Activated B cell treated with CpG ODN at 0.5 μM for 24 hours (primary cell): ENCODE results near the gene APOL6. TPM values are rescaled to one million over a fixed set of nuclear protein-coding genes. Genes with fewer than 3 reads are reported as not detected.
A peak's percentile ranks its signal among the peaks of the same experiment; 100 is the strongest.

Experiments used
- ATAC-seq: fragments of 200-7000 bp; cut with Tn5 transposase; one replicate; pipeline ENCODE4 v1.10.0; 2021; ENCODE audit warnings: low read depth, mild to moderate bottlenecking, moderate library complexity
- CTCF ChIA-PET: fragments of 350-600 bp; sonication (Branson Sonifier 250); formaldehyde crosslinking; loops from one replicate; lab custom pipeline; 2021; ENCODE audit warnings: antibody characterized with exemption; lab: Charles Lee
- POLR2A ChIA-PET: fragments of 350-600 bp; sonication (Branson Sonifier 250); formaldehyde crosslinking; loops from one replicate; lab custom pipeline; 2021; ENCODE audit warnings: antibody characterized with exemption; lab: Charles Lee
- DNase-seq: peaks from one replicate; pipeline ENCODE4 v3.0.0; 2022
- H3K27ac Mint-ChIP-seq: one replicate; pipeline ENCODE4 v1.8.0; 2020; ENCODE audit warnings: mixed read lengths
- H3K27me3 Mint-ChIP-seq: one replicate; pipeline ENCODE4 v1.8.0; 2021; ENCODE audit warnings: mixed read lengths
- H3K36me3 Mint-ChIP-seq: one replicate; pipeline ENCODE4 v1.8.0; 2021; ENCODE audit warnings: low read depth, mixed read lengths
- H3K4me1 Mint-ChIP-seq: one replicate; pipeline ENCODE4 v1.8.0; 2021; ENCODE audit warnings: mixed read lengths
- H3K4me3 Mint-ChIP-seq: one replicate; pipeline ENCODE4 v1.8.0; 2020; ENCODE audit warnings: mild to moderate bottlenecking, mixed read lengths
- H3K9me3 Mint-ChIP-seq: one replicate; pipeline ENCODE4 v1.8.0; 2020; ENCODE audit warnings: mixed read lengths
- CTCF ChIP-seq: fragments of 200-600 bp; IDR thresholded peaks from one replicate; pipeline ENCODE4 v1.8.0; 2022; ENCODE audit warnings: antibody characterized with exemption, mild to moderate bottlenecking
- intact Hi-C: fragments of 100-400 bp; cut with micrococcal nuclease; formaldehyde crosslinking; loops from one replicate; pipeline ENCODE4 v1.15.1; 2024
- total RNA-seq: library from RNA; stranded (reverse); gene quantifications from 2 replicates; pipeline ENCODE4 v1.2.3, GENCODE V29; 2022

APOL6 gene, protein sequence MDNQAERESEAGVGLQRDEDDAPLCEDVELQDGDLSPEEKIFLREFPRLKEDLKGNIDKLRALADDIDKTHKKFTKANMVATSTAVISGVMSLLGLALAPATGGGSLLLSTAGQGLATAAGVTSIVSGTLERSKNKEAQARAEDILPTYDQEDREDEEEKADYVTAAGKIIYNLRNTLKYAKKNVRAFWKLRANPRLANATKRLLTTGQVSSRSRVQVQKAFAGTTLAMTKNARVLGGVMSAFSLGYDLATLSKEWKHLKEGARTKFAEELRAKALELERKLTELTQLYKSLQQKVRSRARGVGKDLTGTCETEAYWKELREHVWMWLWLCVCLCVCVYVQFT
- total RNA-seq = 7.7 and 8.0 TPM in 2 replicates

GRCh38 chr22:35648066-35649025 lies at the start of gene APOL6:
Gene APOL6 (plus strand): TSS chr22:35648446. CDS start chr22:35656426, 7,980 bp downstream.
- CTCF ChIA-PET = interaction anchor here (0.8 to 1.6 kb wide), 2 partner anchors 10 to 298 kb away, joined by 4 to 6 read pairs; no protein-coding TSS in a partner anchor

DNA sequence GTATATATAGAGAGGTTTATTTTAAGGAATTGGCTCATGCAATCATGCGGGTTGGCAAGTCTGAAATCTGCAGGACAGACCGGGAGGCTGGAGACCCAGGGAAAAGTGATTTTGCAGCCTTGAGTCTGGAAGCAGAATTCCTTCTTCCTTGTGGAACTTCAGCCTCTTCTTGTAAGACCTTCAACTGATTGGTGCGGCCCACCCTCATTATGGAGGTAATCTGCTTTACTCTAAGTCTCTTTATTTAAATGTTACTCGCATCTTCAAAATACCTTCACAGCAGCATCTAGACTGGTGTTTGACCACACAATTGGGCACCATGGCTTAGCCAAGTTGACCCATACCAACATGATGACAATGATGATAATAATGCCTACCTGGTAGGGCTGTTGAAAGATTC lies 48.9 kb upstream of the APOL6 start:
- H3K4me1 Mint-ChIP-seq = no peaks in the 10 kb centered on the region
- ATAC-seq (no peak), DNase-seq (no peak)
- H3K36me3 Mint-ChIP-seq = no peaks in the 10 kb centered on the region
- intact Hi-C loops = no loop called here
- CTCF ChIA-PET = no interaction called here
- H3K9me3 Mint-ChIP-seq = no peaks in the 10 kb centered on the region
- no peak for TF ChIP-seq CTCF
- H3K4me3 Mint-ChIP-seq = no peak overlapping the region
- POLR2A ChIA-PET = no interaction called here
- H3K27ac Mint-ChIP-seq = no peak overlapping the region
- H3K27me3 Mint-ChIP-seq = peaks cover 4% of the 10 kb centered on the region

More at GRCh38 chr22:35648066-35649025, at the start of gene APOL6:
- peak within 1 kb of the TSS; percentile 96 for H3K4me3 Mint-ChIP-seq
- H3K27ac Mint-ChIP-seq = peak within 1 kb of the TSS; percentile 94
- intact Hi-C loops = loop anchor here (2.0 kb wide), 1 partner anchor 102 kb away; no protein-coding TSS in a partner anchor
- peaks cover 3% of the 10 kb centered on the region for H3K27me3 Mint-ChIP-seq
- H3K4me1 Mint-ChIP-seq = peaks cover 31% of the 10 kb centered on the region
- no peak for TF ChIP-seq CTCF
- DNase-seq = peak; percentile 33
- ATAC-seq = peak; percentile 65
- peaks cover 2% of the 10 kb centered on the region for H3K9me3 Mint-ChIP-seq
- H3K36me3 Mint-ChIP-seq = peaks cover 5% of the 10 kb centered on the region
- POLR2A ChIA-PET = interaction anchor here (0.5 to 2.2 kb wide), 13 partner anchors 10 to 297 kb away, joined by 3 to 15 read pairs (median 4); no protein-coding TSS in a partner anchor

DNA sequence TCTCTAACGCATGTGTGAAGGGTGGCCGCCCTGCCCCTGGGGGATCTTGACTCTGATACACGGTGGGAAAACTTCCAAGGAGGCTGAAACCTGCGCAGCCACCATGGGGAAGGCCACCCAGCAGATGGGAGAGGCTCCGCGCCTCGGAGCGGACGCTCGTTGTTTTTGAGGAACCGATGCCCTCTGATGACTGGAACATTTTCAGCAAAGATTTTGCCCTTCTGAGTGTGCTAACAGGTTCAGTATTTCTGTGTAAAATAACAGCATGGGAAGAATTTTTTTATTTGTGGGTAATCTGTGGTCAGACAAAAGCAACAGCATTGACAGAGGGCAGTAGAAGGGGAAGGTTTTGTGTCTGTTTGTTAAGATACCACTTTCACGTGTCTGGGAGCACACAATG lies 47.8 kb upstream of the APOL6 start:
- intact Hi-C loops = no loop called here
- Mint-ChIP-seq H3K36me3 (no peaks in the 10 kb centered on the region), H3K4me3 (no peak overlapping the region), H3K9me3 (no peaks in the 10 kb centered on the region), H3K27me3 (peaks cover 11% of the 10 kb centered on the region), H3K4me1 (no peaks in the 10 kb centered on the region), H3K27ac (no peak overlapping the region)
- CTCF ChIA-PET = no interaction called here
- DNase-seq = no peak
- no peak for ATAC-seq
- no peak for TF ChIP-seq CTCF
- POLR2A ChIA-PET = no interaction called here

GRCh38 chr22:35601013-35601580 lies 47.1 kb upstream of the APOL6 start:
- H3K4me3 Mint-ChIP-seq = no peak overlapping the region
- intact Hi-C loops = no loop called here
- TF ChIP-seq CTCF = no peak
- no peaks in the 10 kb centered on the region for H3K9me3 Mint-ChIP-seq
- DNase-seq (no peak), ATAC-seq (no peak)
- H3K4me1 Mint-ChIP-seq = no peaks in the 10 kb centered on the region
- H3K27me3 Mint-ChIP-seq = peaks cover 13% of the 10 kb centered on the region
- H3K27ac Mint-ChIP-seq = no peak overlapping the region
- H3K36me3 Mint-ChIP-seq = no peaks in the 10 kb centered on the region
- POLR2A ChIA-PET = no interaction called here
- CTCF ChIA-PET = no interaction called here
